NT2/D1 (cell line): ENCODE data around the gene TMUB1.

ENCODE experiments used
- SUZ12 ChIP-seq: IDR thresholded peaks from 2 replicates; pipeline ENCODE4 v1.6.1; 2011; ENCODE audit not compliant: insufficient read length, insufficient read depth; ENCODE audit errors: extremely low read depth
- YY1 ChIP-seq: IDR thresholded peaks from 2 replicates; pipeline ENCODE4 v1.6.1; 2011; ENCODE audit not compliant: insufficient read length, insufficient read depth
- ZNF274 ChIP-seq: IDR thresholded peaks from 2 replicates; pipeline ENCODE4 v1.6.1; 2011; ENCODE audit warnings: mild to moderate bottlenecking, low read depth, low read length

DNA sequence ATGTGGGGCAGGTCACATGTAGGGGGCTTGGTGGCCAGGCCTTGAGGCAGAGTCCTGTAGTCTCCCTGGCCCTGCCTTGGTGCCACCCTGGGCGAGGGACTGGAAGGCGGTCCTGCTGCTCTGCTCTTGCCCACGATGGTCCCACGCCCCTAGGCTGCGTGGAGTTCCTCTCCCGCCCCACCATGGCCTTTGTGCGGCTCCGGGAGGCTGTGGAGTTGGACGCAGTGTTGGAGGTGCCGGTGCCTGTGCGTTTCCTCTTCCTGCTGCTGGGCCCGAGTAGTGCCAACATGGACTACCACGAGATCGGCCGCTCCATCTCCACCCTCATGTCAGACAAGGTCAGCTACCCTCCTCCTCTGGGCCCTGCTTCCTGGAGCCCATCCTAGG lies 12.7 kb downstream of the TMUB1 start:
- TF ChIP-seq ZNF274 (no peak), YY1 (no peak), SUZ12 (no peak)
